Skin epidermis (tissue), 12 donors: Measurements from ENCODE around the gene OR8I2.
"Not testable (repeated sequence)": the region's sequence is repeated elsewhere in the genome, so short reads cannot be mapped to it uniquely, and the experiment has no call there.

Source experiments
- H3K27ac ChIP-seq, 21 experiments: fragments of 200-600 bp; sonication (generic) in 11 of 21; one replicate each; pipeline ENCODE4 v1.5.0; 2020; ENCODE audit warnings: mild to moderate bottlenecking in 3 of 21, inconsistent platforms in 2 of 21, moderate library complexity in 2 of 21
- H3K4me3 ChIP-seq, 7 experiments: fragments of 200-600 bp; sonication (generic) in 2 of 7; one replicate each; pipeline ENCODE4 v1.5.0; 2020; ENCODE audit warnings: inconsistent platforms in 2 of 7, mild to moderate bottlenecking in 2 of 7, moderate library complexity in 1 of 7

The OR8I2 gene

DNA sequence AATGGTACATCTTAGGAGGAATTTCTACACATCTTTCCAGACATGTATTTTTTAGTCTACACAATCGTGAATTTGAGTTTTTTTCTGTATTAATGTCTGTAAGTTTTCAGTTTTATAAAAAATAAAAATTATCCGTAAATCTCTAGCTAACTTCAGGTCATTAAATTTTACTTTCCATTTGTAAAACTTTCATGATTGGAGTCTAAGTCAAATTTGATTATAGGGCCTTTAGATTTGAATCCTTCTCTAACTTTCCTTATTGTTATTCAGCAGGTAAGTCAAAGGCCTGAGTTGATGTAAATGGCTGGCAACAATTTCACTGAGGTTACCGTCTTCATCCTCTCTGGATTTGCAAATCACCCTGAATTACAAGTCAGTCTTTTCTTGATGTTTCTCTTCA is at the start of gene OR8I2:
Gene OR8I2, plus strand, starts transcription at position 301 of the 400 bp plus-strand sequence. Its CDS starts 0 bp downstream, at position 301.
- no peak within 1 kb of the TSS for H3K4me3 ChIP-seq
- no peak within 1 kb of the TSS for H3K27ac ChIP-seq

DNA sequence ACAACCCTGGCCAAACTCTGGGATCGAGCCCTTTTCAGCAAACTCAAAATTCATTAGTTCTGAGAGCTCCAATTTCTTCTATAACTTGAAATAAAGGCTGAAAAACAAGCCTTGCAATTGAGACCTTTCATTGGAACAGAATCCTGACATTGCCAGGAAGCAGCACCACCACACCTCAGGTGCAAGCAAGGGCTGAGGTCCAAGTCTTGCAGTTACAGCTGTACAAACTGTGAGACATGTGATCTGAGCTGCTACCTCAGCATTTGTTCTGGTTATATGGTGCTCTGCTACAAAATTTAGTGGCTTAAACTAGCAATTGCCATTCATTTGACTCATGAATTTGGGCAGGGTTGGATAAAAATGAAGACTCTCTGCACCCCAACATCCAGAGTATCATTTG is 47.6 kb upstream of the OR8I2 start:
- Histone ChIP-seq H3K27ac (no peak overlapping the region), H3K4me3 (no peak overlapping the region)

DNA sequence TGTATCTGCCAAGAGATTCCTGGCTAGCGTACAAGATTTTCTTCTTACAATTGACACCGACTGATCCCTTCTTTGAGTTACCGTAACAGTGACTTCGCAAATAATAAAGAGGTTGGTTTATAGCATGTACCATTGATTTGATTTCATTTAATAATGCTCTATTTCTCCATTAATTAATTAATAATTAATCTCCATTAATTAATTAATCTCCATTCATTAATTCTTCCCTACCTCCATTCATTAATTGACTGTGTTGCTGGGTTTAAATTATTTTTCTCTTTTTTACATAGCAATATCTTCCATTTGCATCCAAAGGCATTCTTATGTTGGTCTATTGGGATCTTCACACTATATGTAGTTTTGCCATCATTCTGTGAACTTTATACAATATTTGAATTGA is 44.6 kb upstream of the OR8I2 start:
- H3K4me3 ChIP-seq: no peak overlapping the region
- H3K27ac ChIP-seq: no peak overlapping the region

- no peak overlapping the region for H3K27ac ChIP-seq
Measured at GRCh38 chr11:56049487-56049886, 43.6 kb upstream of the OR8I2 start.

GRCh38 chr11:56056366-56056765 is 36.7 kb upstream of the OR8I2 start:
- not testable (repeated sequence) for H3K27ac ChIP-seq, H3K4me3 ChIP-seq

More at GRCh38 chr11:56049487-56049886, 43.6 kb upstream of the OR8I2 start:
- no peak overlapping the region for H3K4me3 ChIP-seq

DNA sequence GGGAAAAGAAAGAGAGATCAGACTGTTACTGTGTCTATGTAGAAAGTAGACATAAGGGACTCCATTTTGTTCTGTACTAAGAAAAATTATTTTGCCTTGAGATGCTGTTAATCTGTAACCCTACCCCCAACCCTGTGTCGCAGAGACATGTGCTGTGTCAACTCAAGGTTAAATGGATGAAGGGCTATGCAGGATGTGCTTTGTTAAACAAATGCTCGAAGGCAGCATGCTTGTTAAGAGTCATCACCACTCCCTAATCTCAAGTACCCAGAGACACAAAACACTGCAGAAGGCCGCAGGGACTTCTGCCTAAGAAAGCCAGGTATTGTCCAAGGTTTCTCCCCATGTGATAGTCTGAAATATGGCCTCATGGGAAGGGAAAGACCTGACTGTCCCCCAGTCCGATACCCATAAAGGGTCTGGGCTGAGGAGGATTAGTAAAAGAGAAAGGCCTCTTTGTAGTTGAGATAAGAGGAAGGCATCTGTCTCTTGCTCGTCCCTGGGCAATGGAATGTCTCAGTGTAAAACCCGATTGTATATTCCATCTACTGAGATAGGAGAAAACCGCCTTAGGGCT is 35.4 kb upstream of the OR8I2 start:
- not testable (repeated sequence) for H3K27ac ChIP-seq, H3K4me3 ChIP-seq

- H3K4me3 ChIP-seq, H3K27ac ChIP-seq: not testable (repeated sequence)
Measured at GRCh38 chr11:56058260-56058780, 34.8 kb upstream of the OR8I2 start.

DNA sequence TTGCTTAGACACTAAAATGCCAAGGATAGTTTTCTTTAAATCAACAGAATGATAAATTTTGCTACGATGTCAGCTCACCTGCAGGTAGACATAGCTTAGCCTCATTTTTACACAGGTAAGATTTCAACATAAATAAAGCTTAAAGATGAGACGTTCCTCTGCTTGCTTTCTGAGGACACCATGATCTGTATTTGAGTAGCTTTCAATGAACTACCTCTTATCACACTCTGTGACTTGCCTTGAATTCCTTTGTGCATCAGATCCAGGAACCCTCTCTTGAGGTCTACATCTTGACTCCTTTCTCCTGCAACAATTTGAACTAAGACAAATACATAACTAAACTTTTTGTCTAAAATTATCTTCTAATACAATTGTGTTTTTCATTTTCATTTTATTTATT is 26.1 kb upstream of the OR8I2 start:
- Histone ChIP-seq H3K27ac (no peak overlapping the region), H3K4me3 (no peak overlapping the region)

- no peak overlapping the region for H3K27ac ChIP-seq
- H3K4me3 ChIP-seq: no peak overlapping the region
Measured at GRCh38 chr11:56089697-56090096, 3.4 kb upstream of the OR8I2 start.

- H3K27ac ChIP-seq: no peak within 1 kb of the TSS
- no peak within 1 kb of the TSS for H3K4me3 ChIP-seq
Measured at GRCh38 chr11:56103210-56103737, 10.2 kb downstream of the OR8I2 start, which contains the start of gene OR8H2. Gene OR8H2 (plus strand): TSS chr11:56103687. CDS start chr11:56105043, 1,356 bp downstream.

DNA sequence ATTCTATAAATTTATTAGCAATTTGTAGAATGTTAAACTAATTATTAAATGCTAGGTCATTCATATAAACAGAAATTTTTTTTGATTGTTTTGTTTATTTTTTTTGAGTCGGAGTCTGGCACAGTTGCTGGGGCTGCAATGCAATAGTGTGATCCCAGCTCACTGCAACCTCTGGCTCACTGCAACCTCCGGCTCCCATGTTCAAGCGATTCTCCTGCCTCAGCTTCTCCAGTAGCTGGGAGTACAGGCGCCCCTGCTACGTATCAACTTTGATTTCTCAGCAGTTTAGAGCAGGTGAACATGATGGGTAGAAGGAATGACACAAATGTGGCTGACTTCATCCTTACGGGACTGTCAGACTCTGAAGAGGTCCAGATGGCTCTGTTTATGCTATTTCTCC is 29.0 kb downstream of the OR8I2 start, which contains the start of gene OR8H3:
Gene OR8H3, plus strand, starts transcription at position 301 of the 400 bp plus-strand sequence. Its CDS starts 0 bp downstream, at position 301.
- Histone ChIP-seq H3K4me3 (no peak within 1 kb of the TSS), H3K27ac (no peak within 1 kb of the TSS)

DNA sequence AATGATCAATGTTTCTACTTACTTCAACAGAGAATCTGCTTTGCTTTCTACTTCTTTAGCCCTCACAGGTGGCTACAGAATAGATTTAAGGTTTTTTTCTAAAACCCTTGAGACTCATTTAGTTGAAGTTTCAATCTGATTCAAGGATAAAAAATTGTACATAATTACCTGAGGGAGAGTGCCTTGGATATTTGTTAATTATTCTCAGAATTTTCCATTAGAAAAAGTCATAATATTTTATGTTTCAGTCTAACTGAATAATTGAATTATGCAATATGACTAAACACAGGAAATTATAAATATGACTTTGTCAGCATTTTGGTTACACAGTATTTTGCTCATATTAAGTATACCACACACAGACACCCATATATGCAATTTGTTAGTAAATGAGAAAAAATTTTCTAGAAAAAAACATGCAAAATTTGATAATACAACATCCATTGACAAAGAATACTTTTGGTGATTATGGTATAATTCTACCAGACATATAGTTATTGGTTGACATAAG is 47.1 kb downstream of the OR8I2 start, which contains the start of gene OR8J3:
Gene OR8J3, minus strand, starts transcription at position 51 of the 511 bp plus-strand sequence. CDS start 2,483 bp downstream, outside the sequence.
- Histone ChIP-seq H3K27ac (no peak within 1 kb of the TSS), H3K4me3 (no peak within 1 kb of the TSS)

- H3K27ac ChIP-seq, H3K4me3 ChIP-seq: not testable (repeated sequence)
Measured at GRCh38 chr11:56143681-56144080, 50.6 kb downstream of the OR8I2 start.
